SK-N-SH (cell line): Measurements from ENCODE around the gene DZIP1L.

Experiments
- EP300 ChIP-seq, 2 experiments: IDR thresholded peaks; 2 replicates each; pipeline versions ENCODE4 v1.4.0 to v1.6.1; 2012; ENCODE audit warnings: borderline replicate concordance in 1 of 2, low read depth in 1 of 2, low read length in 1 of 2
- SMC3 ChIP-seq: IDR thresholded peaks from 2 replicates; pipeline ENCODE4 v1.6.1; 2012; ENCODE audit warnings: low read depth, low read length, improper control_type of control experiment
- TF ChIP-seq, protein P1 (sequence below): fragments of 200-600 bp; sonication (generic); IDR thresholded peaks from 2 replicates; pipeline ENCODE4 v1.6.1; 2017; ENCODE audit warnings: antibody characterized with exemption, mild to moderate bottlenecking, moderate library complexity
- TF ChIP-seq, protein P2 (sequence below): IDR thresholded peaks from 2 replicates; pipeline ENCODE4 v1.6.1; 2012; ENCODE audit warnings: mild to moderate bottlenecking, low read depth, low read length, moderate library complexity

DNA sequence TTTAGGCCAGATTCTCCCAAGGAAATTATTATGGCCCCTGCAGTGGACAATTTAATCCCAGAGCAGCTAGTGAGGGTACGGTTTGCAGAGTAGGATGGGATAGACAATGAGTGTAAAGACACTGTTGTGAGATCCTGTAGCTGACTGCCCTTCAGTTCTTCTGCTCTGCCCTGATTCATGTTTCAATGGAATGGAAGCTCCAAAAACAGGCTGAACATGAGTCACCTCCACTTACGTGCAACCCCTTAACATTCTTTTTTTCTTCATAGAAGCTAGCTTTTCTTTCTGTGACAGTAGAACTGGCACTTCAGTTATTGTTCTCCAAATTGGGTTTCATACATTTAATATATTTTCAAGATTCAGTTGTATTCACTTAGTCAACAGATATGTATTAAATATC lies 73.4 kb downstream of the DZIP1L start:
- TF ChIP-seq SMC3 (no peak), EP300 (IDR thresholded peaks at IDR 0.05; ENCODE audit: borderline replicate concordance in 1 of 2, low read depth in 1 of 2, low read length in 1 of 2) (no peak)
- TF ChIP-seq, protein P1, sequence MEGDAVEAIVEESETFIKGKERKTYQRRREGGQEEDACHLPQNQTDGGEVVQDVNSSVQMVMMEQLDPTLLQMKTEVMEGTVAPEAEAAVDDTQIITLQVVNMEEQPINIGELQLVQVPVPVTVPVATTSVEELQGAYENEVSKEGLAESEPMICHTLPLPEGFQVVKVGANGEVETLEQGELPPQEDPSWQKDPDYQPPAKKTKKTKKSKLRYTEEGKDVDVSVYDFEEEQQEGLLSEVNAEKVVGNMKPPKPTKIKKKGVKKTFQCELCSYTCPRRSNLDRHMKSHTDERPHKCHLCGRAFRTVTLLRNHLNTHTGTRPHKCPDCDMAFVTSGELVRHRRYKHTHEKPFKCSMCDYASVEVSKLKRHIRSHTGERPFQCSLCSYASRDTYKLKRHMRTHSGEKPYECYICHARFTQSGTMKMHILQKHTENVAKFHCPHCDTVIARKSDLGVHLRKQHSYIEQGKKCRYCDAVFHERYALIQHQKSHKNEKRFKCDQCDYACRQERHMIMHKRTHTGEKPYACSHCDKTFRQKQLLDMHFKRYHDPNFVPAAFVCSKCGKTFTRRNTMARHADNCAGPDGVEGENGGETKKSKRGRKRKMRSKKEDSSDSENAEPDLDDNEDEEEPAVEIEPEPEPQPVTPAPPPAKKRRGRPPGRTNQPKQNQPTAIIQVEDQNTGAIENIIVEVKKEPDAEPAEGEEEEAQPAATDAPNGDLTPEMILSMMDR = no peak
- TF ChIP-seq, protein P2, sequence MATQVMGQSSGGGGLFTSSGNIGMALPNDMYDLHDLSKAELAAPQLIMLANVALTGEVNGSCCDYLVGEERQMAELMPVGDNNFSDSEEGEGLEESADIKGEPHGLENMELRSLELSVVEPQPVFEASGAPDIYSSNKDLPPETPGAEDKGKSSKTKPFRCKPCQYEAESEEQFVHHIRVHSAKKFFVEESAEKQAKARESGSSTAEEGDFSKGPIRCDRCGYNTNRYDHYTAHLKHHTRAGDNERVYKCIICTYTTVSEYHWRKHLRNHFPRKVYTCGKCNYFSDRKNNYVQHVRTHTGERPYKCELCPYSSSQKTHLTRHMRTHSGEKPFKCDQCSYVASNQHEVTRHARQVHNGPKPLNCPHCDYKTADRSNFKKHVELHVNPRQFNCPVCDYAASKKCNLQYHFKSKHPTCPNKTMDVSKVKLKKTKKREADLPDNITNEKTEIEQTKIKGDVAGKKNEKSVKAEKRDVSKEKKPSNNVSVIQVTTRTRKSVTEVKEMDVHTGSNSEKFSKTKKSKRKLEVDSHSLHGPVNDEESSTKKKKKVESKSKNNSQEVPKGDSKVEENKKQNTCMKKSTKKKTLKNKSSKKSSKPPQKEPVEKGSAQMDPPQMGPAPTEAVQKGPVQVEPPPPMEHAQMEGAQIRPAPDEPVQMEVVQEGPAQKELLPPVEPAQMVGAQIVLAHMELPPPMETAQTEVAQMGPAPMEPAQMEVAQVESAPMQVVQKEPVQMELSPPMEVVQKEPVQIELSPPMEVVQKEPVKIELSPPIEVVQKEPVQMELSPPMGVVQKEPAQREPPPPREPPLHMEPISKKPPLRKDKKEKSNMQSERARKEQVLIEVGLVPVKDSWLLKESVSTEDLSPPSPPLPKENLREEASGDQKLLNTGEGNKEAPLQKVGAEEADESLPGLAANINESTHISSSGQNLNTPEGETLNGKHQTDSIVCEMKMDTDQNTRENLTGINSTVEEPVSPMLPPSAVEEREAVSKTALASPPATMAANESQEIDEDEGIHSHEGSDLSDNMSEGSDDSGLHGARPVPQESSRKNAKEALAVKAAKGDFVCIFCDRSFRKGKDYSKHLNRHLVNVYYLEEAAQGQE = no peak
